Cortex of kidney (tissue), 1 donor: ENCODE measurements around the gene KIRREL1.

Source experiments
- DNase-seq: peaks from one replicate; lab custom pipeline; 2025; lab: John Stamatoyannopoulos, UW

Gene KIRREL1

DNA sequence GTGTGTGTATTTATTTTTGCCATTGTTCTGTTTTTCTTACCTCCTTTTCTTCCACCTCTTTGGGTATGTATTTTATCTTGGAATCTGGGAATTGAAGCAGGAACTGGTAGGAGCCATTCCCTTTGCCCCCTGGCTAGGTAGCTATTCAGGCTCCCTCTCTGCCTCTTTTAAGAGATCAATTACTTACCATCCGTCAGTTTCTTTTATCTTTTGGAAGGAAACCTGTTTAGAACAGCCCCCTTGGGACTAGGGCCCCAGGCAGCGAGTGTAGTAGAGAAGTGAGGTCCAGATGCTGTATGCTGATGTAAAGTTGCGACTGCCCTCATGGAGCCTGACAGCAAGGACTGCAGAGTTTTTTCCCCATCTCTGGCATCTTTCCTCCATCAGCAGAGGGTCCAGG is 41.6 kb downstream of the KIRREL1 start:
- no peak for DNase-seq

DNA sequence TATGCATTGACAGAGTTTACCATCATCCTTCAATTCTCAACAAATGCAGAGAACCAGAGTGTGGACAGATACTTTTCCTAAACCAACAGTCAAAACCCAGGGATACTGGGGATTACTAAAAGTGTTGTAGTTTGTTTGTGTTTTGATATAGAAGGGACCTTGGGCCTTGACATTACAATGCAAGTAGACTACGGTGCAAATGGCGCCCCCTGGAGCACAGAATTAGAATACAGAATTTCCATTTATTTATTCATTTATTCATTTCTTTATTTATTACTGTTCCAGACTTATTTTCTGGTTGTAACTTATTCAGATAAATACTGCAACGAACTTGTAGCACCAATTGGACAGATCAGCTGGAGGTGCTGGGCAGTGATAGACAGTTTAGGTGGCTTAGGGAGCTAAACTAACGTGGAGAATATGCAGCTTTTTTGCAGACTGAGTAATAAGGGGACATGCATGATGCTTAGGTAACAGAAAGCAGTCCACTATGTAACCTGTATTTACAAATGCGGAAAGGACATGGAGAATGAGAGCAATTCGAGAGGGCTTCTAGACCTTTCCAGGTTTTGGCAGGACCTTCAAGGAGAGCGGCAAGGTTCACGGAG is 42.6 kb downstream of the KIRREL1 start:
- DNase-seq: no peak

DNA sequence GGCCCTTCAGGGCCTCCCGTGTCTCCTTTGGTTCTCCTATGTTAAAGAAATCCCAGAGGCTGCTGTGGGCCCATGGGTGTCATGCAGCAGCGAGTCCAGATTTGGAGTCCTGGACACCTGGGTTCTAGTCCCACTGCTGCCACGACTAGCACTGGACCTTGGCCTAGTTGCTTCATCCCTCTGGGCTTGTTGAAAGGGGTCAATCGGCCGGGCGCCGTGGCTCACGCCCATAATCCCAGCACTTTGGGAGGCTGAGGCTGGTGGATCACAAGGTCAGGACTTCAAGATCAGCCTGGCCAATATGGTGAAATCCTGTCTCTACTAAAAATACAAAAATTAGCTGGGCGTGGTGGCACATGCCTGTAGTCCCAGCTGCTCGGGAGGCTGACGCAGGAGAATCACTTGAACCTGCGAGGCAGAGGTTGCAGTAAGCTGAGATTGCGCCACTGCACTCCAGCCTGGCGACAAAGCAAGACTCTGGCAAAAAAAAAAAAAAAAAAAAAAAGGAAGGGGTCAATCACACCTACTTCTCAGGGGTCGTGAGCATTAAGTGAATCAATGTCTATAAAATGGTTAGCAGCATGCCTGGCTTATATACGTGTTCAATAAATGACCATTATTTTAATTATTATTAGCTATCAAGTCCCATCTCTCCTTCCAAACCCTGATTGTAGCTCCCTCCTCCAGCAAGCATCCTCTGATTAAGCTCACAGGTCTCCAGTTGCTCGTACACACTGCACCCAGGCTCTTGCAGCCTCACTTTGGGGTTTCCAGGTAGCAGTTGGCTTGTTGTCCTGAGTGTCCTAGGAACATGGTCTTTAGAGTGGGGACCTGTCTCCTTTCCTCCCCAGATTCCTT is 43.8 kb downstream of the KIRREL1 start:
- DNase-seq: no peak

DNA sequence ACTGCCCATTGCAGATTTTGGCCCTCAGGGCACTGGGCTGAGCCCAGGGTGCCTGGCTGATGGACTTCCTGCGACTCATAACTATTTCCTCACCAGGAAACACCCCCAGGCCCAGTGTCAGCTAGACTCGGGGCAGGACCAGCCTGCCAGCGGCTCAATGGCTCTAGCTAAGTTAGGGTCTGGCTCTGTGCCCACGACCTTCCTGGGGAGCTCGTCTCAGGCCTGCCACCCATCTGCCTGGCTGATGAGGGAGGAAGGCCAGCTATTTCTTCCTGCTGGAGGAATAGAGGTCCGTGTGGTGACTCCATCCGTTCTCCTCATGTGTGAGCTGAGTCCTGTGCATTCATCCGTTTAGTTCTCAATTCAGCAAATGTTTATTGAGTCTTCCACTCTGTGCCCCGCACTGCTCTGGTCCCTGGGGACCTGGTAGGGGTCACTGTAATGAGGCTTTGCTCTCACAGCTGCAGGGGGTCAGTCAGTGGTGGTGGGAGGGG is 44.5 kb downstream of the KIRREL1 start:
- no peak for DNase-seq

DNA sequence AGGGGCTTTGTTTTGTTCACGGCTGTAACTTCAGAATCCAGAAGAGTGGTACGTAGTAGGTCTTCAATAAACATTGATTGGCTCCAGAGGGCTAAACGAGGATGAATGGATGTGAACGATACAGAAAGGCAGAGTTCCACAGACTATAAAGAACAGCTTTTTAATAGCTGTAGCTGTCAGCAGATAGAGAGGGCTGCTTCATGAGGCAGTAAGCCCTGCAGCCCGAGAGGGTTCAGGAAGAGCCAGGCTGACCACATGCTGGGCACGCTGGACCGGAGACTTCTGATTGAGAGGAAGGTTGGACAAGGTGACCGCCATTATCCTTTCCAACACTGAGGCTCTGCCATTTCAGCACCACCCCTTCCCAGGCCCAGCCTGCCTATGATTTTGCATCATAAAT is 45.3 kb downstream of the KIRREL1 start:
- no peak for DNase-seq

DNA sequence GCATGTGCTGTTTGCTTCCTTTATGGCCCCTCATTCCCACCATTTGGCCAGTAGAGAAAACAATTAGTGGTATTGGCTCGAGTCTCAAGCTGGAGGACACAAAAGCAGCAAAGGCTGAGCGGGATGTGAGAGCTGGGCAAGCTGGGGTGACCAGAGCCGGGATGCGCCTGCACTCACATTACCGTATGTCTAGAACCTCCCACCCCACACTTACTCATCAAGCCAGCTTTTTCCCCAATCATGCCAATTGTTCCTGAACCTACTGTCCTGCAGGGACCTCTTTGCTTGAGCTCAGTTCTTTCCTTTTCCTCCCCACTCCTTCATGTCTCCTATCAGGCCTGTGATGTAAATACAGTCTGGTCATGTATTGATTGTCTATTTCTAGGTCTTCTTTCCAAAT is 45.9 kb downstream of the KIRREL1 start:
- no peak for DNase-seq

DNA sequence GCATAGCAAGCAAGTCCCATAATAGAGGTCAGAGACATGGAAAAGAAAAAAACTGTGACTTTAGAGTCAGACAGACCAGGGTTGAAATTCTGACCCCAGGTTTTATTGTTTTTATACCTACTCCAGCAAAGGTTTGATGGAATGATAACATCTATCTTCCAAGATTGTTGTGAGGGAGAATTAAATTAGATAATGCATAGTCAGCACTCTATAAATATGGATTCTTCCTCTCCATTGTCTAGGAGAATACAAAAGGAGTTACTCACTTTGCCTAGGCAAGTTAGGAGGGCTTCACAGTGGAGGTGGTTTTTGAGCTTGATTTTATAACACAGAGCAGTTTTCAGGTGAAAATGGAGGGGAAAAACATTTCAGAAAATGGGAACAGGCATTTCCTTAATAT is 46.9 kb downstream of the KIRREL1 start:
- no peak for DNase-seq

DNA sequence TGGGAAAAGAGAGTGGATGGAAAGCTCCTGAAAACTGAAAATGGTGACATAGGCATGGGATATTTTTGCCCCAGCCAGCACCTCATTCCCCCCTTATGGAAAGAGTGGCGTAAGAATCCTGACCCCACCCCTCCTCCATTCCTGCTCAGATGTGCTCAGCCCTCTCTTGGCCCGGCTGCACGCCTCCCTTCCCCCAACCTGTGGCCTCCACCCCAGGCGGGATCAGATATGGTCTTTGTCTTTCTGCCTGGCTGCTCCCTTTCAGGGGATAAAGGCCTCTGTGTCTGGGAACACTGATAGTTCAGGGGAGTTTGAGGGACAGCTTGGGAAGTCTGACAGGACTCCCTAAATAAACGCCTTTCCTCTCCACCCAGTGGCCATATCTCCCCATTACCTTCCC is 49.8 kb downstream of the KIRREL1 start:
- no peak for DNase-seq

DNA sequence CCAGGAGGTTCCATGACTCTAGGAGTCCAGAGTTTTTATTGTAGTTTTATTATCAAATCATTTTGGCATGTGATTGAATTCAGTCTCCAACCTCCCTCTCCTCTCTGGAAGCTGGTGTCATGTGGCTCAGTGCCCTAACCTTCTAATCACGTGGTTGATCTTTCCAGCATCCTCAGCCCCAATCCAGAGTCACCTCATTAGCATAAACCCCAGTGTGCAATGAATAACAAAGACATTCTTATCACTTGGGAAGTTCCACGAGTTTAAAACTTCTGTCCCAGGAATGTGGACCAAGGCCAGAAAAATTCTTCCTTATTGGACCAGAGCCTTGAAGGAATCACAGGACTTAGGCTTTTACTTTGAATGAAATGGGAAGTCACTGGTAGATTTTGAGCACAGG is 52.2 kb downstream of the KIRREL1 start:
- no peak for DNase-seq

DNA sequence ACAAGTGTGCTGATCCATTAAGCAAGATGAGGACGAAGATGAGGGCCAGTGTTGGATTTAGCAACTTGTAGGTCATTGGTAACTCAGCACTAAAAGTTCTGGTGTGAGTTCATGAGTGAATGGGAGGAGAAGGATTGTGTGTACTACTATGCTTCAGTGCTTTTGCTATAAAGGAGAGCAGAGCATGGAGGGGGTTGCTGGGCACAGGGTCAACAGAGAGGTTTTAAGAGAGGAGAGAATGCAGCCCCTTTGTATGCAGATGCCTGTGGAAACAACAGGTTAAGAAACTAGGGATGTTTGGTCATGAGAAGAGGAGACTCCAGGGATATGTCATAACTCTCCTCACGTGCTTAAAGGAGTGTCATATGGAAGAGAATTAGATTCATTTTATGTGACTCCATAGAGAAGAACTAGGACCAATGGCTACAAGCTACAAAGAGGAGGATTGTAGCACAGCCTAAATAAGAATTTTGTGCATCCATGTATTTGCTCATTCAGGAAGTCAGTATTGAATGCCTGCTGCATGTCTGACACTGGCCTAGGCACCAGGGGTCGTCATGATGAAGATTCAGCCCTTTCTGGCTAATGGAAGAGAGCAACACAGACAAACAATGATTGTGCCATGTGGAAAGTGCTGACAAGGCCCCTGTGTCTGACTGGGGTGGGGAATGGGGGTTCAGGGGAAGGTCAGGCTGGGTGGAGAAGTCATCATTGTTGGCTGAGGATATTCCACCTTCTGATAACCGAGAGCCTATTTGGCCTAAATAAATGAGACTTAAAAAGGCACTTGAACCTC is 53.5 kb downstream of the KIRREL1 start:
- DNase-seq: no peak

DNA sequence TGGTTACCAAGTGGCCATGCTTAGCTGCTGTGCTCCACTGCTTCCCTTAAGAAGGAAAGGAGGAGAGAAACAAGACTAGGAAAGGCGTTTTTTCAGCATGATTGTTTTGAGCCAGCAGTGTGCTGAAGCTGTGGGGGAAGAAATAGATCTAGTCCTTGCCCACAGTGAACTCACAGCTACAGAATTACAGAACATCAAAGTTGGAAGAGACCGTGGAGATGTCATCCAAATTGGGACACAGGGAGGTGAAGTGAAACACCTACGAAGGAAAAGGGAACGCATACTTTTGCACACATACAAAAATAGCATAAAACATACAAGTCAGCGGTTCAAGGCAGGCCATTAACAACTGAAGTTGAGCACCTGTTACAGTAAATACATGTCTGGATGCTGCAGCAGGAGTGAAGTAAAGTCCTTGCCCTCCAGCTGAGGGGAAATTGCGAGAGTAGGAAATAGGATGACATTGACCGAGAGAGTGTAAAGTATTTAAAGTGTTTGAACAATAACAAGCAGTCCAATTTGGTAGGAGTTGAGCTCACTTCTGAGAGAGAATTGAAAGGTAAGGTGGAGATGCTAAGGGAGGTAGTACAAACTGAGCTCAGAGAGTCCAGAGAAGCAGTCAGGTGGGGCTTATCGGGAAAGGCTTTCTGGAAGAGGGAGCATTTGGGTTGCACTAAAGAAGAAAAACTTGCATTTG is 55.1 kb downstream of the KIRREL1 start:
- DNase-seq: no peak

DNA sequence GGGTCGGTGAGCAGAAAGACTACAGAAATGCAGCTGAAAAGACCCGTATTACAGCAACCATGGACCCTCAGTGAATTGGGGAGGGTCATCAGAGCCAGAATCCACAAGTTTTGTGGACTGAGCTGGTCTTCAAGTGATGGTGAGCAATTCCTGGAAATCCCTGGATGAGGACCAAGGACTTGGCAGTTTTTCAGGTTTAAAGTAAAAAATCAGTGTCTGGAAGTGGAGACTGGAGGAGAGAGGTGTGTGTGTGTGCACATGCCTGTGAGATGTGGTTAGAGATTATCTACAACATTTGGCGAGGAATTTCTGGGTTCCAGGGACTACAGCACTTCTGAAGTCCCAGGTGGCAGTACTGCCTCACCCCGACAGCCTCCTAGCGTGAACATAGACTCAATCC is 56.4 kb downstream of the KIRREL1 start:
- no peak for DNase-seq

DNA sequence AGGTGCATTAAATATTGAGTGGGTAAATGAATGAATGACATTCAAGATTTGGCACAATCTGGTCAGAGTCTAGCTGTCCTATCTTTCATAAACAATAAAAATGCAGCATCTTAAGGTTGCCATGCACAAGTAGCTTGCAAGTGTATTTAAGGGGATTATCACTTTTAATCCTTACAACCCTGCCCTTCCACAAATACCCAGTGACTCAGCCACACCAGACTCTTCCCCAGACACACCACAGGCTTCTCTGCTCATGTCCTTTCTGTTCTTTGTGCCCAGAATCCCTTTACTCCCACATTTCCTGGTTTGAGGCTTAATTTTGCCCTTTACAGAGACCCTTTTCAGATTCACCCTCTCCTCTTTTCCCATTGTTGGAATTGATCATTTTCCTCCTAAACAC is 59.8 kb downstream of the KIRREL1 start:
- no peak for DNase-seq

DNA sequence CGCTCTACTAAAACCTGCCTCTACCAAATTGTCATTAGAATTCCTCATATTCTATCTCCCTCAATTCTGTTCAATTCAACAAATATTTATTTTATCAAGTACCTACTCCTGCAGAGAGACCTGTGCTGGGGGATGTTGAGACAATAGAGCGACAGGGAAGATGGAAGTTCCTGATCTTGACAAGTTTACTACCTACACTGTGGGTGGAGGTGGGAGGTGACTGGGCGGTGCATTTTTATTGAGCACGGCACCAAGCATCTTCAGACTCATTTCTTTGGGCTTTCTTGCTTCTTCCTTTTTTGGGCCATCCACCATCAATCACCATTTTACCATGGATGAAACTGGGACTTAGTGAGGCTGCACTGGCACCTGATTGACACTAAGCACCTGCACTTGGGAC is 61.3 kb downstream of the KIRREL1 start:
- no peak for DNase-seq

DNA sequence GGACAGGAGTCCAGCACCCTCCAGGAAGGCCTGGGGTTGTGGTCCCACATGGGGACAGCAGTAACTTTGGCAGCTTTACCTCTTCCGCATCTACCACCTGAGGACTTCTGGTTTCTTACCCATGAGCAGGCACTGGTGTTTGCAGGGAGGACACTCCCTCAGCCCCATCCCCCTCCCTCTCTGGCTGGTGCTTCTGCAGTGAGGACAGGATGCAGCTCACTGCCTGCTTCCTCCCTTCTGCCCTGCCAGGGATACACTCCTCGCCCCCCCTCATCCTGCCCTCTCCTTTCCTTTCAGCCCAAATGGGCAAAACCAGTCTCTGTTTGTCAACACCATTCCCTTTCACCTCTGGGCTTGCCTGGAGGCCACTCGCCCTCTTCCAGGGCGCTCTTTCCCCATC is 62.4 kb downstream of the KIRREL1 start:
- no peak for DNase-seq

DNA sequence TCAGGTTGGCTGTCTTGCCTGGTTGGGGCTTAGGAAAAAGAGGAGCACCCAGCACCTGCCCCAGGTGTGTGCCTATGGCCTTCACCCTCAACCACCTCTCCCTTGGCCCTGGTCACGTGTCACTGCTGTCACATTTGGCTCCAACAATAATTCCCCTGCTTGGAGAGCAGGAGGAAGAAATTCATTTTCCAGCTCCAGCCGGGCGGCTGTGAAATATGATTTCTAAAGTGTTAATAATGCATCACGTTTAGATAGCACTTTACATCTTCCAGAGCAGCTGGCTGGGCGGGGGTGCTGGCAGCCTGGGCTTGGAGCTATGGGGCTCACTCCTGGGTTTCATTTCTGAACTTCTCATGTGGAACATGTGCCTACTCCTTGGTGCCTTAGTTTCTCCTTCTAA is 63.1 kb downstream of the KIRREL1 start:
- DNase-seq: no peak

DNA sequence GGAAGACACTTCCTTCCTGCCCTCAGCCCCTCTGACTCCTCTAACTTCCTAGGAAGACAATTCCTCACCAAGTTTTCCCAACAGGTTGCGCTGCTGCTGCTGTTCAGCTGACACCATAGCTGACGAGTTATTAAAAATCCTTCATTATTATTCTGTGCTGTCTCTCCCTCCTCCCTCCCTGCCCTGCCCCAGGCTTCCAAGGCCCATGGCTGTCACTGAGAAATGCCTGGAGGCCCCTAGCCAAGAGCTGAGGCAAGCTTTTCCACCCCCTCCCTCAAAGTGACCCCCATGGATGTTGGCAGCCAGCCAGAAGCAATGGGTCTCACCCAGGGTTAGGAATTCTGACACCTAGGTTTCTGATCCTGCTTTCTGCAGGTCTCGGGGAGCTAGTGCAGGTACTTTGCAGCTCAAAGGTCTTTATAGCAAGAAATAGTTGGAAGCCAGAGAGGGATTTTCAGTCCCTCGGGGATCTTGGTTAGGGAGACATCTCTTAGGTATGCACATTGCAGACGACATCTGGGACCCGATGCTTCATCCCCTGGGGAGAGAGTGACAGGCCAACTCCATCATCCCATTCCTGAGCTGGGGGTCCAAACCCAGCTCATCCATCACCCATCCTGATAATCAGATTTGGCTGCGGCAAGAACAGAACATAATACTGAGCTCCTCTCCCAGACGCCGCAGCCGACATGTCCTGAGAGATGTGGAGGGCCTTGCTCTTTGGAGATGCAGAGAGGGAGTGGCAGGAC is 65.0 kb downstream of the KIRREL1 start:
- no peak for DNase-seq

DNA sequence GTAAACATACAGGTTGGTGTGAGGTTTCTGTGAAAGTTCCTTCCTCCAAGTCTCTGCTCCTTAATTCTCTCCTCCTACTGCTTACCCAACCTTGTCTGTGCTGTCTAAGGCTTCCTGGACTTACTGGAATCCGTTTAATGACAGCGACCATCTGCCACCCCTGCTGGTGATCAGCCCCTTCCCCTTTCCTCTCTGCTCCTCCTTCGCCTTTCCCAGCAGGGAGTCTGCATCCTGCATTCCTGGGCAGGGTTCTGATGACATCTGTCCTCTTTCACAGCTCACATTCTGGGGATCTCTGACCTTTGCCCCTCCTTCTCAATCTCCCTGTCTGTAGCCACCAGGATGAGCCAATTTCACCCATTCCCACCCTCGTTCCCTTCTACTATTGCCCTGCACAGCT is 66.5 kb downstream of the KIRREL1 start:
- no peak for DNase-seq

DNA sequence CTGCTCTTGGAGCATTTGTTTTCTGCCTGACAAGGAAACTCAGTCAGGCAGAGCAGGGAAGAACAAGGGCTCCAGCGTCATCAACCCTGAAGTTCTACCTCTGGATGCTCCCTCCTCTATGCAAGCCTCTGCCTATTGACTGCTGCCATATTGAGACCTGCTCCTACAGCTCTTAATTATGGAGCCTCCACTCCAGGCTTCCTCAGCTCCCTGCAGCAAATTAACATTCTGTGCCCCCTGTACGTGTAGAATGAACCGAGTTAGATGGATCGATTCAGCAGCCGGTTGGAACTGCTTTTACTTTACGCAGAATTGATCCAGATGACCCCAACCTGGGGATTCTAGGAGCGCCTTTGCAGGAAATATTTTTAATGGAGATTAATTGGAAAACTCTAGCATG is 68.7 kb downstream of the KIRREL1 start:
- no peak for DNase-seq

DNA sequence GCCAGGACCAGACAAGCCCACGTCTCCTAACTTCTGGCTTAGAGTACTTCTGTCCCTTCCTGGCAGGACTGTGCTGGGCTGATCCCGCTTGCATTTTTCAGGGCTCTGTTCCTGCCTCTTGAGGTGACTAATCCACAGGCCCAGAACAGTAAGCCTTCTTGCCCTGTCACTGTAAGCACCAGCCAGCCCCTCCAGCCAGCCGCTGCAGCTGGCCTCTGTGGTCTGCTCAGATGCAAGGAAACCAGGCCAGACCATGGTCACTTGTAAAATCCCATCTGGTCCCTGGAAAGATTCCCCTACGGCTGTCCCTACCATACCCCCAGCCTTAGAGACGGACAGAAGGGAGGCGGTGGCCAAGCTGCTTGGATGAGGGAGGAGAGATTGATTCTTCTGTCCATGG is 74.2 kb downstream of the KIRREL1 start:
- DNase-seq: no peak

DNA sequence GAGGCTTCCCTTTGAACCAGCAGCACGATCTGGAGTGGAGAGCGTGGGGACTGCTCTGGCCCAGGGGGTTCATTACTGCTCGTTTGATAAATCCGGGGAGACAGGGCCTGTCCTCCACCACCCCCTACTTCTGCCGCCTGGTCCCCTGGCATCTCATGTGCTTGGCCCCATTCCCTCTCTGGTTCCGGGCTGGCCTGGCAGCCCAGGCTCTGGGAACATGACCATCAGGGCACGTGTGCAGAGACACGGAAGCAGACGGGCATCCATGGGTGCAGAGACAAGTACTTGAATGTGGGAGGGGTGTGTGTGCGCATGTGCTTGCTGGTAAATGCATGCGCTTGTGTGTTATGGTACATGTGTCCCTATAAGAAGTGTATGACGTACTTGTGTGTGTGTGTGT is 75.5 kb downstream of the KIRREL1 start:
- DNase-seq: no peak

DNA sequence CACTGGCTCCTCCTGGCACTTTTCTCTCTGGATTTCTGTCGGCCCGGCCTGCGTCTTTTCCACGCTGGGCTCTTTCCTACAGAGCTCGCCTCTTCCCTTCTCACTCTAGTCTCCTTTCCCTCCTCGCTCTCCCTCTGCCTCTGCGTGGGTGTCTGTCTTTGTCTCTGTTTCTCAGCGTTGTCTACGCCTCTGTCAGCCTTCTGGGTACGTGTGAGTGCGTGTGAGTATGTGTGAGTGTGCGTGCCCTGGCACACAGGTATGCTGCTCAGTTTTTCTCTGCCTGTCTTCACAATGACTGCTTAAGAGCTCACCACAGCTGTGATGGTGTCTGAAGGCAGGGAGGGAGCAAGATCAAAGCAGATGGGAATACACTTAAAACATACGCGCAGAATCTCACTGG is 77.7 kb downstream of the KIRREL1 start:
- DNase-seq: no peak
